WERI-Rb-1 (cell line): ENCODE measurements around the gene FGF18.

Source experiments
- DNase-seq: peaks from one replicate; pipeline ENCODE4 v3.0.0-alpha.2; 2020
- H3K27ac ChIP-seq: fragments of 250-450 bp; sonication (Bioruptor Pico); 2 replicates; pipeline ENCODE4 v1.5.1; 2020; ENCODE audit warnings: mild to moderate bottlenecking, moderate library complexity
- H3K27me3 ChIP-seq: fragments of 250-450 bp; sonication (Bioruptor Pico); 2 replicates; pipeline ENCODE4 v1.5.1; 2021; ENCODE audit warnings: mild to moderate bottlenecking, low read depth, moderate library complexity; ENCODE audit not compliant: insufficient read depth, severe bottlenecking
- H3K36me3 ChIP-seq: fragments of 250-450 bp; sonication (Bioruptor Pico); 2 replicates; pipeline ENCODE4 v1.5.1; 2020; ENCODE audit warnings: mild to moderate bottlenecking, moderate library complexity
- H3K4me3 ChIP-seq: 2 replicates; pipeline ENCODE4 v1.5.1; 2011; ENCODE audit warnings: low read depth, mild to moderate bottlenecking, control low read depth, low read length
- H3K9me3 ChIP-seq: fragments of 250-450 bp; sonication (Bioruptor Pico); 2 replicates; pipeline ENCODE4 v1.5.1; 2021; ENCODE audit warnings: mild to moderate bottlenecking, moderate library complexity; ENCODE audit not compliant: severe bottlenecking
- TF ChIP-seq, protein P1 (sequence below): IDR thresholded peaks from 2 replicates; pipeline ENCODE4 v1.5.1; 2011; ENCODE audit warnings: low read depth, mild to moderate bottlenecking, control low read depth, inconsistent platforms, low read length

The FGF18 gene

DNA sequence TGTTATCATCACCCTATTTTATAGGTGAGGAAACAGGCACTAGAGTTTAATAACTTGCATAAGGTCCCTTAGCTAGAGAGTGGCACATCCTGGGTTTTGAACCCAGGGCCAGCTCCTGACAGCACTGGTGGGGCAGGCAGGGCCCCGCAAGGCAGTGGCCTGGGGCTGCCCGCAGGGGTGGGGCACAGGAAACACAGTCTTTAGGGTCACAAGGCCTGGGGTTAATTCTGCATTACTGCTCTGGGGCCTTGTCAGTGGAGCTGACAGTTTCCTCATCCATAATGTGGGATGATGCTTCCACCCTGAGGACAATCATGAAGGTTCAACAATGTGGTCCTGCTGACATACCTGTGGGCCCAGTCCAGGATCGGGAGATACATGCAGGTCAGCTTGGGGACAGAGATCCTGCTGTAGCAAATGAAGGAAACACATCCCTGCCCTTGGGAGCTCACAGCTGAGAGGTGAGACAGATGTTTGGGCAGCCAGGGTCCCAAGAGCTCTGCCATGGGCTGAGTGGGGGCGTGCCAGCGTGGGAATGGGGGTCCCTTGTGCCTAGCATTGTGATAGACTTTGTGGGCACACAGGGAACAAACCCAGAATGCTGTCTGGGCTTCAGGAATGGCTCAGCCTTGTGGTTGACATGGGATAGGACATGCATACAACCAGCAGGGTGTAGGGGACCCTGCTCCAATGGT, 14.7 kb downstream of the FGF18 start:
- no peaks in the 10 kb centered on the region for H3K27me3 ChIP-seq

DNA sequence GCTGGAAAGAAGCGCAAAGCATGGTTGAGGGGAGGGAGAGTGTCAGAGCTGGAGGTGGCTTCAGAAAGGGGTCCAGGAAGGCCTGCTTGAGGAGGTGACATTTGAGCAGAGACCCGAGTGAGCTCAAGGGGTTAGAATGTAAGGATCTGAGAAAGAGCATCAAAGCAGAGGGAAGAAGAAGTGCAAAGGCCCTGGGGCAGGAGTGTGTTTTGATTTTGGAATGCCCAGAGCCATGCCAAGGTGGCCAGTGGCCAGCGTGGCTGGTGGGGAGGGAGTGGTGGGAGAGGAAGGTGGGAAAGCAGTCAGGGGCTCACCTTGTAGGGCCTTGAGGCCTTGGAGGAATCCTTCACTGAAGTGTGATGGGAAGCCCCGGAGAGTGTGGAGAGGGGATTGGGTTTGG, 15.4 kb downstream of the FGF18 start:
- Histone ChIP-seq H3K9me3 (no peaks in the 10 kb centered on the region), H3K27ac (no peak overlapping the region), H3K36me3 (no peaks in the 10 kb centered on the region), H3K27me3 (no peaks in the 10 kb centered on the region), H3K4me3 (no peak overlapping the region)
- no peak for DNase-seq
- TF ChIP-seq, protein P1, sequence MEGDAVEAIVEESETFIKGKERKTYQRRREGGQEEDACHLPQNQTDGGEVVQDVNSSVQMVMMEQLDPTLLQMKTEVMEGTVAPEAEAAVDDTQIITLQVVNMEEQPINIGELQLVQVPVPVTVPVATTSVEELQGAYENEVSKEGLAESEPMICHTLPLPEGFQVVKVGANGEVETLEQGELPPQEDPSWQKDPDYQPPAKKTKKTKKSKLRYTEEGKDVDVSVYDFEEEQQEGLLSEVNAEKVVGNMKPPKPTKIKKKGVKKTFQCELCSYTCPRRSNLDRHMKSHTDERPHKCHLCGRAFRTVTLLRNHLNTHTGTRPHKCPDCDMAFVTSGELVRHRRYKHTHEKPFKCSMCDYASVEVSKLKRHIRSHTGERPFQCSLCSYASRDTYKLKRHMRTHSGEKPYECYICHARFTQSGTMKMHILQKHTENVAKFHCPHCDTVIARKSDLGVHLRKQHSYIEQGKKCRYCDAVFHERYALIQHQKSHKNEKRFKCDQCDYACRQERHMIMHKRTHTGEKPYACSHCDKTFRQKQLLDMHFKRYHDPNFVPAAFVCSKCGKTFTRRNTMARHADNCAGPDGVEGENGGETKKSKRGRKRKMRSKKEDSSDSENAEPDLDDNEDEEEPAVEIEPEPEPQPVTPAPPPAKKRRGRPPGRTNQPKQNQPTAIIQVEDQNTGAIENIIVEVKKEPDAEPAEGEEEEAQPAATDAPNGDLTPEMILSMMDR: no peak

More for the DNA sequence above, 14.7 kb downstream of the FGF18 start:
- TF ChIP-seq, protein P1: no peak
- no peak for DNase-seq
- Histone ChIP-seq H3K27ac (no peak overlapping the region), H3K4me3 (no peak overlapping the region), H3K36me3 (no peaks in the 10 kb centered on the region), H3K9me3 (no peaks in the 10 kb centered on the region)

DNA sequence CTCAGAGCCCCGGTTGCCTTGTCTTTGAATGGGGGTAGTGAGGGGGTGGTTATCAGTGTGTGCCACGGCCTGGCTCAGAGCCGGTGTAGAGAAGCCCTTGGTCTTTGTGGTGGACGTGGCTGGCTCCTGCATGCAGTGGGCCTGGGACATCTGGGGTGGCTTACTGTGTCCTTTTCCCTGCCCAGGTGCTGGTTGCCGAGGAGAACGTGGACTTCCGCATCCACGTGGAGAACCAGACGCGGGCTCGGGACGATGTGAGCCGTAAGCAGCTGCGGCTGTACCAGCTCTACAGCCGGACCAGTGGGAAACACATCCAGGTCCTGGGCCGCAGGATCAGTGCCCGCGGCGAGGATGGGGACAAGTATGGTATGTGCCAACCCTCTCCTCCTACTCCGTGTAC, 16.5 kb downstream of the FGF18 start:
- H3K4me3 ChIP-seq: no peak overlapping the region
- no peaks in the 10 kb centered on the region for H3K36me3 ChIP-seq
- H3K27me3 ChIP-seq: no peaks in the 10 kb centered on the region
- DNase-seq: no peak
- TF ChIP-seq, protein P1: no peak
- no peaks in the 10 kb centered on the region for H3K9me3 ChIP-seq
- H3K27ac ChIP-seq: no peak overlapping the region

DNA sequence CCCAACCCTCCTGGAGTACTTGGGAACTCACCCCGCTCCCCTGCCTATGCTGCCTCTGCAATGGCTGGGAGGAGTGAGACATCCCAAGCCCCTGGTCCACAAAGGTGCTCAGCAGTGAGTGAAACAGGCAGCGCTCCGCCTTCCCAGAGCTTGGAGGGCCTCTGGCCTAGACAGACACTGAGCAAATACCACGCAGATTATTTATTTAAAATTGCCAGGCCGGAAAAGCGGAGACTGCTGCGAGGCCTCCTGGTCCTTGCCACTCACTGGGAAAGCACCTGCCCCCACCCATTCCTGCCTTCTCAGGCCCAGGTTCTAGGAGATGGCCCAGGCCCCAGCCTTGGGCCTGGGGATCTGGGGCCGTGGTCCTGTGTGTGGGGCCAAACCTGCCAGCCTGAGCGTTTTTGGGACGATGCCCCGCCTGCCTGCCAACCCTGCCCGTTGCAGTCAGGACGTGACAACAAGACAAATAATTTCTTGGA, 17.4 kb downstream of the FGF18 start:
- H3K4me3 ChIP-seq: no peak overlapping the region
- no peaks in the 10 kb centered on the region for H3K36me3 ChIP-seq
- H3K27ac ChIP-seq: peak overlapping the region; percentile 78
- no peaks in the 10 kb centered on the region for H3K27me3 ChIP-seq
- DNase-seq: no peak
- TF ChIP-seq, protein P1: no peak
- H3K9me3 ChIP-seq: no peaks in the 10 kb centered on the region

DNA sequence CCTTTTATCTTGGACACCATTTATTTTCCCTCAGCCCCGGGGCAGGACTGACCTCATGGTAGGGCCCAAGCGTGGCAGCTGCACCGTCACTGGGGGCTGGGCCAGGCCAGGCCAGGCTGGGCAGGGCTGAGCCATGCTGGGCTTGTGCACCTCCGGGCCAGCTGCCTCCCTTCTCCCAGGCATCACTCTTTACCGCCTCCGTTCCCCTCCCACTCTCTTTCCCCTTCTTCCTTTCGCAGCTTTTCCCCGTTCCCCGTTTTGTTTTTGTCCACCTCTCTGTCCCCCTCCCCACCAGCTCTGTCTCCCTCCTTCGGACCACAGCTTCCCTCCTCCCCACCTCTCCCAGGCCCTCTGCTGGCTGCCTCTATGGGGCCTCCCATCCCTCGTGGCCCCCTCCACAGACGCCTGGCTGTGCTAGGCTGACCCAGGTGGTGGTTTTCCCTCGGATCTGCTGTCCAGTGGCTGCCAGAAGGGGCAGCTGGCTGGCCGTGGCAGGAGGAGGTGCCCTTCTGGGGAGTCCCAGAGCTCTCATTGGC, 17.9 kb downstream of the FGF18 start:
- Histone ChIP-seq H3K27ac (peak overlapping the region; percentile 78), H3K9me3 (no peaks in the 10 kb centered on the region), H3K27me3 (no peaks in the 10 kb centered on the region), H3K4me3 (no peak overlapping the region), H3K36me3 (no peaks in the 10 kb centered on the region)
- peak; percentile 92 for DNase-seq
- TF ChIP-seq, protein P1: peak; percentile 44

DNA sequence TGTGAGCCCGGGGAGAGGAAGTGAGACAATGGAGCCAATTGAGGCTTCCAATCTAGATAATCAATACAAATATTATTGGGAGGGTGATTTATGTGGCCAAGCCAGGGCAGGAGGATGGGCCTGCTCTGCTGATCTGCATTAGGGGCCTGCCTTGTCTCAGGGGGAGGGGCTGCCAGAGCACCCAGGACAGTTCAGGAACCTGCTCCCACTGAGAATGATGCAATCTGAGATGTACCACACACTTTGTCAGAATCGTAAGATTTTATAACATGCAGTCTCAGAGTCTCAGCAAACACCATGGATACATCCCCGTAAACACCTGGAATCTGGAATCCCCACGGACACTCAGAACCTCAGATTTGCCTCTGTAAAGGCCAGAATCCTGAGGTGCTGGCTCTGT, 19.3 kb downstream of the FGF18 start:
- no peak for DNase-seq
- H3K9me3 ChIP-seq: no peaks in the 10 kb centered on the region
- H3K27me3 ChIP-seq: no peaks in the 10 kb centered on the region

More for the DNA sequence above, 19.3 kb downstream of the FGF18 start:
- no peak overlapping the region for H3K27ac ChIP-seq
- no peaks in the 10 kb centered on the region for H3K36me3 ChIP-seq
- H3K4me3 ChIP-seq: no peak overlapping the region
- TF ChIP-seq, protein P1: no peak
